NCI-H345 (cell line): ENCODE measurements around the gene STAM2.
A peak's percentile ranks its signal among the peaks of the same experiment; 100 is the strongest.
"Not testable (repeated sequence)": the region's sequence is repeated elsewhere in the genome, so short reads cannot be mapped to it uniquely, and the experiment has no call there.

Source experiments
- DNase-seq: peaks from one replicate; lab custom pipeline; 2025; lab: John Stamatoyannopoulos, UW

The STAM2 gene

GRCh38 chr2:152175368-152176112, at the start of gene STAM2:
Gene STAM2, minus strand, starts transcription at chr2:152175763. Its CDS starts 121 bp downstream, at chr2:152175642.
- DNase-seq = peak; percentile 91

GRCh38 chr2:152223977-152224376, 48.4 kb upstream of the STAM2 start:
- DNase-seq = no peak

- peak; percentile 86 for DNase-seq
Observed at GRCh38 chr2:152222975-152223637, 47.5 kb upstream of the STAM2 start.

- no peak for DNase-seq
Observed at GRCh38 chr2:152221839-152222238, 46.3 kb upstream of the STAM2 start.

- no peak for DNase-seq
Observed at GRCh38 chr2:152219077-152219828, 43.7 kb upstream of the STAM2 start.

- DNase-seq = no peak
Observed at GRCh38 chr2:152201466-152201830, 25.9 kb upstream of the STAM2 start.

GRCh38 chr2:152200565-152201465, 25.3 kb upstream of the STAM2 start:
- peak; percentile 31 for DNase-seq

GRCh38 chr2:152200101-152200500, 24.5 kb upstream of the STAM2 start:
- DNase-seq = no peak

GRCh38 chr2:152198499-152198898, 22.9 kb upstream of the STAM2 start:
- DNase-seq = no peak

- DNase-seq = not testable (repeated sequence)
Observed at GRCh38 chr2:152197508-152198284, 22.1 kb upstream of the STAM2 start.

GRCh38 chr2:152189622-152190495, 14.3 kb upstream of the STAM2 start:
- DNase-seq = peak; percentile 58

- DNase-seq = not testable (repeated sequence)
Observed at GRCh38 chr2:152186808-152187207, 11.2 kb upstream of the STAM2 start.

- no peak for DNase-seq
Observed at GRCh38 chr2:152186262-152186661, 10.7 kb upstream of the STAM2 start.

GRCh38 chr2:152183401-152184073, 8.0 kb upstream of the STAM2 start:
- DNase-seq = no peak

GRCh38 chr2:152177667-152178066, 2.1 kb upstream of the STAM2 start:
- DNase-seq = not testable (repeated sequence)

GRCh38 chr2:152176113-152176714, 651 bp upstream of the STAM2 start:
- no peak for DNase-seq

- DNase-seq = no peak
Observed at GRCh38 chr2:152175012-152175367, 573 bp downstream of the STAM2 start.

GRCh38 chr2:152174574-152174973, 989 bp downstream of the STAM2 start:
- no peak for DNase-seq

GRCh38 chr2:152173831-152174230, 1.7 kb downstream of the STAM2 start:
- no peak for DNase-seq
